Sigmoid colon (tissue), 3 donors: ENCODE measurements around the gene SCMH1.

ENCODE experiments used
- POLR2A ChIP-seq, 2 donors: fragments of 450-650 bp; IDR thresholded peaks; one replicate each; pipeline ENCODE4 v1.6.1; 2016; ENCODE audit warnings: antibody characterized with exemption in 2 of 2, mild to moderate bottlenecking in 2 of 2, moderate library complexity in 2 of 2
- TF ChIP-seq, protein P1 (sequence below), 4 experiments: fragments of 450-650 bp in 3 of 4; fragments of 200-600 bp in 1 of 4; IDR thresholded peaks; one replicate each; pipeline ENCODE4 v1.5.1; 2016 to 2019; ENCODE audit warnings: antibody characterized with exemption in 4 of 4, mild to moderate bottlenecking in 3 of 4, moderate library complexity in 2 of 4

DNA sequence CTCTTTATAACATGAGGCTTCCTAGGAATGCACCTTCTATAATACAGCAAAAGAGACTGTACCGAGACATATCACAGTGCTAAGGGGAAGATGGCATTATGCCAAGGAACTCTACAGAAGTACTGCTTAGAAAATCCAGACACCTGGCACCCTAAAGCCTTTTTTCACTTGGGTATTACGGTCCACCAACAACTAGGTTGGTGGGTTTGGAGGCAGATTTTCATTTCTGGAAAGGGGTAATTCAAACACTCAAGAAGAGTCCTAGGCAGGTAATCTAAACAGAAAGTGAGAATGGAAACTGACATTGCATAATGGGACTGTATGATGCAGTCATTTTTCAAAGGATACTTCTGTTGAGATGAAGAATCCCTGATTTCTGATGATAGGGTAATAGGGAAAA, 19.6 kb downstream of the SCMH1 start:
- no peak for TF ChIP-seq POLR2A (IDR thresholded peaks at IDR 0.05)
- TF ChIP-seq, protein P1, sequence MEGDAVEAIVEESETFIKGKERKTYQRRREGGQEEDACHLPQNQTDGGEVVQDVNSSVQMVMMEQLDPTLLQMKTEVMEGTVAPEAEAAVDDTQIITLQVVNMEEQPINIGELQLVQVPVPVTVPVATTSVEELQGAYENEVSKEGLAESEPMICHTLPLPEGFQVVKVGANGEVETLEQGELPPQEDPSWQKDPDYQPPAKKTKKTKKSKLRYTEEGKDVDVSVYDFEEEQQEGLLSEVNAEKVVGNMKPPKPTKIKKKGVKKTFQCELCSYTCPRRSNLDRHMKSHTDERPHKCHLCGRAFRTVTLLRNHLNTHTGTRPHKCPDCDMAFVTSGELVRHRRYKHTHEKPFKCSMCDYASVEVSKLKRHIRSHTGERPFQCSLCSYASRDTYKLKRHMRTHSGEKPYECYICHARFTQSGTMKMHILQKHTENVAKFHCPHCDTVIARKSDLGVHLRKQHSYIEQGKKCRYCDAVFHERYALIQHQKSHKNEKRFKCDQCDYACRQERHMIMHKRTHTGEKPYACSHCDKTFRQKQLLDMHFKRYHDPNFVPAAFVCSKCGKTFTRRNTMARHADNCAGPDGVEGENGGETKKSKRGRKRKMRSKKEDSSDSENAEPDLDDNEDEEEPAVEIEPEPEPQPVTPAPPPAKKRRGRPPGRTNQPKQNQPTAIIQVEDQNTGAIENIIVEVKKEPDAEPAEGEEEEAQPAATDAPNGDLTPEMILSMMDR (IDR thresholded peaks at IDR 0.05), result no peak
